SK-N-SH (cell line): Measurements from ENCODE around the gene MAP2K3.

Experiments used
- CHD2 ChIP-seq: fragments of 150-350 bp; IDR thresholded peaks from 2 replicates; pipeline ENCODE4 v1.6.1; 2018; ENCODE audit warnings: low read length; ENCODE audit not compliant: partially characterized antibody
- CTCF ChIP-seq: fragments of 200-600 bp; sonication (generic); IDR thresholded peaks from 2 replicates; pipeline ENCODE4 v1.6.1; 2017; ENCODE audit warnings: antibody characterized with exemption, mild to moderate bottlenecking, moderate library complexity
- FOXM1 ChIP-seq: IDR thresholded peaks from 2 replicates; pipeline ENCODE4 v1.4.0; 2012; ENCODE audit warnings: low read depth, mild to moderate bottlenecking
- GABPA ChIP-seq: IDR thresholded peaks from 2 replicates; pipeline ENCODE4 v1.4.0; 2012; ENCODE audit warnings: low read depth, mild to moderate bottlenecking
- NRF1 ChIP-seq: IDR thresholded peaks from 2 replicates; pipeline ENCODE4 v1.6.1; 2012; ENCODE audit warnings: low read depth, mild to moderate bottlenecking, low read length
- PBX3 ChIP-seq: IDR thresholded peaks from 2 replicates; pipeline ENCODE4; 2012
- POLR2AphosphoS5 ChIP-seq: IDR thresholded peaks from 2 replicates; pipeline ENCODE4 v1.6.1; 2012; ENCODE audit warnings: low read depth, low read length
- RAD21 ChIP-seq: IDR thresholded peaks from 2 replicates; pipeline ENCODE4 v1.6.1; 2012; ENCODE audit warnings: mild to moderate bottlenecking, low read length
- RCOR1 ChIP-seq: fragments of 150-350 bp; IDR thresholded peaks from 2 replicates; pipeline ENCODE4 v1.6.1; 2017; ENCODE audit warnings: antibody characterized with exemption, low read length
- REST ChIP-seq: IDR thresholded peaks from 2 replicates; pipeline ENCODE4 v1.6.1; 2012; ENCODE audit warnings: mild to moderate bottlenecking, low read depth, low read length, moderate library complexity
- RFX5 ChIP-seq: IDR thresholded peaks from 2 replicates; pipeline ENCODE4 v1.6.1; 2012; ENCODE audit warnings: mild to moderate bottlenecking, improper control_type of control experiment, low read length
- YY1 ChIP-seq: IDR thresholded peaks from 2 replicates; pipeline ENCODE4 v1.4.0; 2012; ENCODE audit warnings: low read depth, mild to moderate bottlenecking
- ZBTB33 ChIP-seq: IDR thresholded peaks from 2 replicates; pipeline ENCODE4 v1.4.0; 2012; ENCODE audit warnings: low read depth, borderline replicate concordance

- TF ChIP-seq CTCF (no peak), YY1 (no peak), RAD21 (no peak), NRF1 (no peak), RFX5 (no peak), POLR2AphosphoS5 (no peak), PBX3 (no peak), REST (no peak), RCOR1 (no peak), ZBTB33 (no peak), CHD2 (no peak), FOXM1 (no peak), GABPA (no peak)
Observed at GRCh38 chr17:21292867-21293830, 8.6 kb downstream of the MAP2K3 start.
